Calu3 (cell line): ENCODE results near the gene PARL. TPM values are rescaled to one million over a fixed set of nuclear protein-coding genes. Genes with fewer than 3 reads are reported as not detected.

Source experiments
- BruUV-seq: library from RNA; stranded (reverse); fragments of 400-500 nt; replicated peaks from 2 replicates; lab custom pipeline; 2021; lab: Mats Ljungman, UMichigan
- CTCF ChIA-PET: fragments of 300-600 bp; sonication (Branson Sonifier 250); formaldehyde crosslinking; loops from one replicate; lab custom pipeline; 2022; ENCODE audit warnings: antibody characterized with exemption; lab: Charles Lee
- DNase-seq: peaks from one replicate; pipeline ENCODE4 v3.0.0; 2022
- H3K27ac Mint-ChIP-seq: one replicate; pipeline ENCODE4 v1.8.0; 2022; ENCODE audit warnings: mixed read lengths; ENCODE audit not compliant: unreplicated experiment
- H3K27me3 Mint-ChIP-seq: one replicate; pipeline ENCODE4 v1.8.0; 2022; ENCODE audit warnings: mixed read lengths; ENCODE audit not compliant: unreplicated experiment
- H3K36me3 Mint-ChIP-seq: one replicate; pipeline ENCODE4 v1.8.0; 2022; ENCODE audit warnings: mild to moderate bottlenecking, moderate library complexity, mixed read lengths; ENCODE audit not compliant: insufficient read depth, unreplicated experiment
- H3K4me1 Mint-ChIP-seq: one replicate; pipeline ENCODE4 v1.8.0; 2022; ENCODE audit warnings: mild to moderate bottlenecking, low read depth, mixed read lengths; ENCODE audit not compliant: unreplicated experiment
- H3K4me3 Mint-ChIP-seq: one replicate; pipeline ENCODE4 v1.8.0; 2022; ENCODE audit warnings: mild to moderate bottlenecking, low read depth, moderate library complexity, mixed read lengths; ENCODE audit not compliant: unreplicated experiment
- H3K9me3 Mint-ChIP-seq: one replicate; pipeline ENCODE4 v1.8.0; 2022; ENCODE audit warnings: low read depth, mixed read lengths; ENCODE audit not compliant: unreplicated experiment
- intact Hi-C: fragments of 100-400 bp; cut with micrococcal nuclease; formaldehyde crosslinking; loops from one replicate; pipeline ENCODE4 v1.10.0; 2022; ENCODE audit not compliant: unreplicated experiment
- total RNA-seq: library from RNA; stranded (reverse); gene quantifications from 2 replicates; pipeline ENCODE4 v1.2.3, GENCODE V29; 2022
- TF ChIP-seq, protein P1 (sequence below): fragments of 200-600 bp; IDR thresholded peaks from one replicate; pipeline ENCODE4 v1.8.0; 2022; ENCODE audit warnings: antibody characterized with exemption; ENCODE audit not compliant: unreplicated experiment

The PARL gene
- total RNA-seq, 1 experiment from 2014 or later = 80.4 TPM

DNA sequence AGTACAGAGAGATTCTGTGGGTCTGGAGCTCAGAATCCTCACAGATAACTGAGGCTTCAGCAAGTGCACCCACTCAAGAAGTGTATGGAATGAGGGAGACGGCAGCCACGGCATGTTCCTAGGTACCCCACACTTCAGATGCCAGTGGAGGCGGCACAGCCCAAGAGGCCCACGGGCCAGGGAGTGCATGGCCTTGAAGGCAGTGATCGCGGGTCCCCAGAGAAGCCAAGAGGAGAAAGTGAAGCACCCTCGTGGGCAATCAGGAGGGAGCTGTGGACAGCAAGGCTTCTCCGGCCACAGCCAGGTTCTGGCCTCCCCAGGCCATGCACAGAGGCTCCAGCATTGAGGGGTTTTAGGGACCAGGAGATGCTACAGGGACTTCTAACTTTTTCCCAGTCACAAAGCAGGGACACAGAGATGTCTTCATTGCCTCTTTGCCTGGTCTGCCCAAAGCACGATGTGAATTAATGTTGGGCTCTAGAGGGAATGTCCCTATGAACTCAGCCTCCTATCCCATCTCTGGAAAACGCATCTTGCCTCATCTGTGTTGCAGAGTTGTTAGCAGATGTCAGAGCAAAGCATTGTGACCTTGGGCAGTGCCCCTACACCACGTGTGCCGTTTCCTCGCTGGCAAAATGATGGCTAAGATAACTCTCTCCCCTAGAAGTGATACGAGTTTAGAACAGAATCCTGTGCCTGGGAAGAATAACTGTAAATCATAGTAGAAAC lies 56.7 kb downstream of the PARL start:
- CTCF ChIA-PET = no interaction called here
- H3K27ac Mint-ChIP-seq = no peak overlapping the region
- BruUV-seq = no TSS peak
- no peaks in the 10 kb centered on the region for H3K9me3 Mint-ChIP-seq
- TF ChIP-seq, protein P1, sequence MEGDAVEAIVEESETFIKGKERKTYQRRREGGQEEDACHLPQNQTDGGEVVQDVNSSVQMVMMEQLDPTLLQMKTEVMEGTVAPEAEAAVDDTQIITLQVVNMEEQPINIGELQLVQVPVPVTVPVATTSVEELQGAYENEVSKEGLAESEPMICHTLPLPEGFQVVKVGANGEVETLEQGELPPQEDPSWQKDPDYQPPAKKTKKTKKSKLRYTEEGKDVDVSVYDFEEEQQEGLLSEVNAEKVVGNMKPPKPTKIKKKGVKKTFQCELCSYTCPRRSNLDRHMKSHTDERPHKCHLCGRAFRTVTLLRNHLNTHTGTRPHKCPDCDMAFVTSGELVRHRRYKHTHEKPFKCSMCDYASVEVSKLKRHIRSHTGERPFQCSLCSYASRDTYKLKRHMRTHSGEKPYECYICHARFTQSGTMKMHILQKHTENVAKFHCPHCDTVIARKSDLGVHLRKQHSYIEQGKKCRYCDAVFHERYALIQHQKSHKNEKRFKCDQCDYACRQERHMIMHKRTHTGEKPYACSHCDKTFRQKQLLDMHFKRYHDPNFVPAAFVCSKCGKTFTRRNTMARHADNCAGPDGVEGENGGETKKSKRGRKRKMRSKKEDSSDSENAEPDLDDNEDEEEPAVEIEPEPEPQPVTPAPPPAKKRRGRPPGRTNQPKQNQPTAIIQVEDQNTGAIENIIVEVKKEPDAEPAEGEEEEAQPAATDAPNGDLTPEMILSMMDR = no peak
- no peak overlapping the region for H3K4me3 Mint-ChIP-seq
- DNase-seq = no peak
- no peaks in the 10 kb centered on the region for H3K27me3 Mint-ChIP-seq
- peaks cover 31% of the 10 kb centered on the region for H3K36me3 Mint-ChIP-seq
- intact Hi-C loops = no loop called here
- peaks cover 11% of the 10 kb centered on the region for H3K4me1 Mint-ChIP-seq

DNA sequence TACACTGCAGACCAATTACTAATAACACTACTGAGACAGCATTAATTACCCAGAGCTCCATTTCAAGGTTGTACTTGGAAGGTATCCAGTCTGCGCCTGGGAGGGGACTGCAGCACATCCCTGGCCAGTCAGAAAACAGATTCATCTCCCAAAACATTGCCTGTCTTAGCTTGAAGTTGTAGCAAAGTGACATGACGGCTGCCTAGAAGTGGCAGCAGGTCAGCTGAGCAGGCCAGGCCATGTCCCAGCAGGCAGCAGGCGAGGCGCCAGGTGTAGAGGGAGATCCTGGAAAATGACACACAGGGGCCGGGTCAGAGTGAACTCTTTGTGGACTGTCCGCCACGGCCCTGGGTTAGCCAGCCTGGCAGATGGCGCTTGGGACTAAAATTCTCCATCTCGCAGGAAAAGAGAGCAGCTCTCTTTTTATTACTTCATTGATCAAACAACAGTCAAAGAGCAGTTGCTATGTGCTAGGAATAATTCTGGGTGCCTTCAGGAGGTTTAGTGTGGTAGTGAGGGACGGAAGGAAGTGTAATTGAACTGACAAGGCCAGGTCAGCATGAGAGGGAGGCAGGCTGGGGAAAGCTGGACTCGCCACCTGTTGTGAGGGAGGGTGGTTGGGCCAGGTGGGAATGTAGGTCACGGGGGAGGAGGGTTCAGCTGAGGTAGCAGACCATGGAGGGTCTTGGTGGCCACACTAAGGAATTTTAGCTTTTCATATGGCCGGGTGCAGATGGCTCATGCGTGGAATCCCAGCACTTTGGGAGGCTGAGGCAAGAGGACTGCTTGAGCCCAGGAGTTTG lies 58.0 kb downstream of the PARL start:
- intact Hi-C loops = no loop called here
- H3K9me3 Mint-ChIP-seq = no peaks in the 10 kb centered on the region
- BruUV-seq = no TSS peak
- no peak for DNase-seq
- peaks cover 11% of the 10 kb centered on the region for H3K4me1 Mint-ChIP-seq
- TF ChIP-seq, protein P1 = no peak
- CTCF ChIA-PET = interaction anchor here (0.5 to 0.8 kb wide), 2 partner anchors 53 to 58 kb away, joined by 3 to 4 read pairs; partner anchors contain the start of gene PARL
- no peaks in the 10 kb centered on the region for H3K27me3 Mint-ChIP-seq
- peak overlapping the region; percentile 56 for H3K27ac Mint-ChIP-seq
- H3K4me3 Mint-ChIP-seq = peak overlapping the region; percentile 86
- peaks cover 31% of the 10 kb centered on the region for H3K36me3 Mint-ChIP-seq

DNA sequence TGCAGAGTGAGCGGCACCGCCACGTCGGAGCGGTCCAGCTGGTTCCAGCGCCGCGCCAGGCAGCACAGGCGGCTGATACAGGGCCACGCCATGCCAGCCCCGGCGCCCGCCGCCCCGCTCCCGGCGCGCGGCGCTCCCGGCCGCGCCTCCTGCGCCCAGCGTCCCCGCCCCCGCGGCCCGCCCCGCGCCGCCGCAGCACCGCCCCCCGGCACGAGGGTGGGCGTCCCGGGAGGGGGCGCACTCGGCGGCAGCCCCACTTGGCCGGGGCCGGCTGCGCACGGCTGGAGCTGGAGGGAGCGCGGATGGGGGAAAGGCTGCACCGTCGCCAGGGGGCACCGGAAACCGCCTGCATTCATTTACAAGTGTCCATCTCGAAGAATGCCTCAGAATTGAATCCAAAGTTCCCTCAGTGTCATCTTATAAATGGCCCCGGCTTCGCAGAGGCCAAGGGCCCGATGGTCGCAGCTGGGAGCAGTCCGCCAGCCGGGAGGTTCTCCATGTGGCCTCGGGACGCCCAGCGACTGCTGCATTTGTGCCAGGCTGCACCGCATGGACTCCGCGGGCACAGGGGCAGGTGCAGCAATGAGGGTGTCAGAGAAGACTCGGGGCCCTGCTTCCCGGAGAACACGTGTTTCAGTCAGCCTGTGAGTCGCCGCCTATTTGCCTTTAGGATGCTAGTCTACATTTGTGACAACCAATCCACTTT lies 59.1 kb downstream of the PARL start, which contains the start of gene MAP6D1:
Gene MAP6D1, minus strand, starts transcription at position 122 of the 706 bp plus-strand sequence. Its CDS starts 30 bp downstream, at position 92.
- H3K4me3 Mint-ChIP-seq = peak within 1 kb of the TSS; percentile 86
- H3K27ac Mint-ChIP-seq = peak within 1 kb of the TSS; percentile 56
- DNase-seq = peak; percentile 86
- peaks cover 31% of the 10 kb centered on the region for H3K36me3 Mint-ChIP-seq
- H3K9me3 Mint-ChIP-seq = no peaks in the 10 kb centered on the region
- H3K27me3 Mint-ChIP-seq = no peaks in the 10 kb centered on the region
- CTCF ChIA-PET = interaction anchor here (1.0 to 2.1 kb wide), 2 partner anchors 59 to 192 kb away, joined by 3 to 11 read pairs; partner anchors contain the start of genes ABCC5 and PARL
- no TSS peak for BruUV-seq
- TF ChIP-seq, protein P1 = peak; percentile 44
- intact Hi-C loops = no loop called here
- peaks cover 11% of the 10 kb centered on the region for H3K4me1 Mint-ChIP-seq
